ENCODE results near the gene TOMM7.

GRCh38 chr7:22806752-22807151 is 15.9 kb downstream of the TOMM7 start:
- no peak for TF ChIP-seq CHD2 (IDR thresholded peaks at IDR 0.05; ENCODE audit: borderline replicate concordance, low read depth, low read length)
- TF ChIP-seq CTCF (IDR thresholded peaks at IDR 0.05 in 2 of 3, conservative IDR thresholded peaks at IDR 0.05 in 1 of 3; ENCODE audit: control insufficient read depth in 2 of 3, extremely low read depth in 1 of 3, insufficient read depth in 1 of 3, low read depth in 3 of 3, low read length in 3 of 3), result no peak
